Measurements from ENCODE around the gene PLEKHO2. TPM values are rescaled to one million over a fixed set of nuclear protein-coding genes. Genes with fewer than 3 reads are reported as not detected.
A peak's percentile ranks its signal among the peaks of the same experiment; 100 is the strongest.
"Not testable (repeated sequence)": the region's sequence is repeated elsewhere in the genome, so short reads cannot be mapped to it uniquely, and the experiment has no call there.

Gene PLEKHO2
- total and polyA plus RNA-seq, 2 of the 8 experiments (the other 6 are each of a cell fraction or from before 2014, with no cell fraction given), result 16.9 to 20.1 TPM

- H3K4me3 ChIP-seq (ENCODE audit: extremely low read depth in 1 of 4, insufficient read depth in 2 of 4, low read depth in 3 of 4, low read length in 4 of 4); H3K9me3 ChIP-seq (ENCODE audit: insufficient read depth in 2 of 2, low read depth in 1 of 2, low read length in 1 of 2); H3K18ac ChIP-seq (ENCODE audit: extremely low read depth, low read length); H4K5ac ChIP-seq (ENCODE audit: insufficient read length, low read depth, low read length); H3K27me3 ChIP-seq (replicated peaks in 1 of 4; ENCODE audit: control insufficient read depth in 3 of 4, extremely low read depth in 1 of 4, insufficient read depth in 3 of 4, low read length in 3 of 4); H4K20me1 ChIP-seq (replicated peaks in 1 of 2; ENCODE audit: control insufficient read depth in 1 of 2, insufficient read depth in 2 of 2, low read length in 2 of 2); H3K79me1 ChIP-seq (ENCODE audit: low read depth, low read length); H2BK5ac ChIP-seq (ENCODE audit: low read depth, low read length); H4K8ac ChIP-seq (ENCODE audit: extremely low read depth, insufficient read depth, low read length); H2BK120ac ChIP-seq (replicated peaks; ENCODE audit: low read depth, low read length); H2AK5ac ChIP-seq (ENCODE audit: low read depth, low read length); H2BK20ac ChIP-seq (ENCODE audit: low read length); H3K9ac ChIP-seq (replicated peaks in 1 of 4; ENCODE audit: extremely low read depth in 1 of 4, low read depth in 3 of 4, low read length in 3 of 4); H3K27ac ChIP-seq (ENCODE audit: low read depth, low read length); H2BK12ac ChIP-seq (ENCODE audit: low read depth, low read length); H3K23me2 ChIP-seq (ENCODE audit: low read depth, low read length); DNase-seq (ENCODE audit: low read depth in 1 of 2, low spot score in 2 of 2); H3K79me2 ChIP-seq (ENCODE audit: control insufficient read depth in 1 of 2, insufficient read depth in 2 of 2, low read length in 2 of 2); H2BK15ac ChIP-seq (ENCODE audit: low read length); H3K4ac ChIP-seq (replicated peaks; ENCODE audit: insufficient read length, low read depth, low read length); H3K4me2 ChIP-seq (ENCODE audit: insufficient read depth in 1 of 2, low read depth in 2 of 2, low read length in 2 of 2); H4K91ac ChIP-seq (replicated peaks; ENCODE audit: insufficient read length, low read length); H3K56ac ChIP-seq (replicated peaks; ENCODE audit: insufficient read length, low read depth, low read length); H3K23ac ChIP-seq (ENCODE audit: insufficient read length); FAIRE-seq; H3K14ac ChIP-seq (ENCODE audit: insufficient read length); H2AFZ ChIP-seq (ENCODE audit: low read length): not testable (repeated sequence)
- Histone ChIP-seq H3K4me1 (replicated peaks in 1 of 4; ENCODE audit: control insufficient read depth in 3 of 4, insufficient read depth in 4 of 4, low read length in 3 of 4) (peaks cover 17 to 24% (median 18%) of the 10 kb centered on the region in 4 experiments), H3K36me3 (ENCODE audit: control insufficient read depth in 2 of 4, insufficient read depth in 4 of 4, low read length in 3 of 4) (peaks cover 13 to 36% (median 29%) of the 10 kb centered on the region in 4 experiments)
- WGBS, 2 experiments (ENCODE audit: extremely low coverage in 1 of 2, insufficient coverage in 1 of 2, insufficient read length in 1 of 2, insufficient replicate concordance in 2 of 2, low coverage in 1 of 2, low lambda C conversion rate in 2 of 2, missing lambda C conversion rate in 1 of 2), result 98% methylated on average over 4 of the region's 4 CpGs; no CpG with 5 or more reads in 1 of the 2 experiments
- ChIA-PET POLR2A (ENCODE audit: partially characterized antibody) (interaction anchor here (0.6 to 24.9 kb wide), 18 partner anchors 2 to 547 kb away, joined by 3 to 748 read pairs (median 5); partner anchors contain the start of genes PIF1, PLEKHO2 and RBPMS2), CTCF (ENCODE audit: partially characterized antibody) (interaction anchor here (0.8 to 25.0 kb wide), 11 partner anchors 9 to 194 kb away, joined by 3 to 883 read pairs (median 4); no protein-coding TSS in a partner anchor)
- peak; percentile 77 for TF ChIP-seq CEBPB (IDR thresholded peaks at IDR 0.05; ENCODE audit: low read depth, low read length)
Measured at GRCh38 chr15:64814965-64815364, 26.8 kb upstream of the PLEKHO2 start.

Data from H1 (cell line).